Ishikawa (cell line): ENCODE measurements around the gene KCNJ15.

Experiments used
- CEBPB ChIP-seq: IDR thresholded peaks from 2 replicates; pipeline ENCODE4 v1.6.1; 2012
- CREB1 ChIP-seq: IDR thresholded peaks from 2 replicates; pipeline ENCODE4 v1.6.1; 2012; ENCODE audit warnings: low read depth
- EGR1 ChIP-seq: IDR thresholded peaks from 2 replicates; pipeline ENCODE4 v1.6.1; 2012
- EP300 ChIP-seq: IDR thresholded peaks from 2 replicates; pipeline ENCODE4 v1.6.1; 2012; ENCODE audit warnings: borderline replicate concordance
- FOXM1 ChIP-seq: IDR thresholded peaks from 2 replicates; pipeline ENCODE4 v1.6.1; 2012; ENCODE audit warnings: low read depth, borderline replicate concordance
- NFIC ChIP-seq: IDR thresholded peaks from 2 replicates; pipeline ENCODE4 v1.6.1; 2012
- REST ChIP-seq: IDR thresholded peaks from 2 replicates; pipeline ENCODE4 v1.6.1; 2012; ENCODE audit warnings: low read depth, mild to moderate bottlenecking
- TAF1 ChIP-seq: IDR thresholded peaks from 2 replicates; pipeline ENCODE4 v1.6.1; 2012; ENCODE audit warnings: low read depth, mild to moderate bottlenecking
- TCF12 ChIP-seq: IDR thresholded peaks from 2 replicates; pipeline ENCODE4 v1.6.1; 2012; ENCODE audit warnings: low read depth
- ZBTB7A ChIP-seq: IDR thresholded peaks from 2 replicates; pipeline ENCODE4 v1.6.1; 2012; ENCODE audit warnings: low read depth
- TF ChIP-seq, protein P1 (sequence below): IDR thresholded peaks from 2 replicates; pipeline ENCODE4 v1.6.1; 2012

- TF ChIP-seq EGR1 (no peak), ZBTB7A (no peak), REST (no peak), TAF1 (no peak), TCF12 (no peak), CEBPB (no peak), FOXM1 (no peak), CREB1 (no peak), EP300 (no peak), NFIC (no peak)
- TF ChIP-seq, protein P1, sequence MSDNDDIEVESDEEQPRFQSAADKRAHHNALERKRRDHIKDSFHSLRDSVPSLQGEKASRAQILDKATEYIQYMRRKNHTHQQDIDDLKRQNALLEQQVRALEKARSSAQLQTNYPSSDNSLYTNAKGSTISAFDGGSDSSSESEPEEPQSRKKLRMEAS: no peak
These were observed 98.6 kb downstream of the KCNJ15 start for GRCh38 chr21:38355353-38355752.
